ENCODE results near the gene SRPX2.

Gene SRPX2

GRCh38 chrX:100636321-100636991 is 7.5 kb upstream of the SRPX2 start, which contains the start of gene TSPAN6:
Gene TSPAN6 (minus strand): TSS chrX:100636806. CDS start chrX:100636694, 112 bp downstream.
- H3K4me1 ChIP-seq (ENCODE audit: control insufficient read depth, low read length) = no peaks in the 10 kb centered on the region
- no peaks in the 10 kb centered on the region for H3K9me2 ChIP-seq (replicated peaks; ENCODE audit: control insufficient read depth, low read length)
- no peak within 1 kb of the TSS for H3K4me2 ChIP-seq (ENCODE audit: low read length)
- TF ChIP-seq CTCF (IDR thresholded peaks at IDR 0.05; ENCODE audit: low read depth, low read length, poor library complexity, severe bottlenecking) (peak; percentile 33), EZH2phosphoT487 (IDR thresholded peaks at IDR 0.05; ENCODE audit: borderline replicate concordance, low read length) (no peak)
- H3K36me3 ChIP-seq (ENCODE audit: control insufficient read depth, low read length) = no peaks in the 10 kb centered on the region
- no peaks in the 10 kb centered on the region for H3K27me3 ChIP-seq (ENCODE audit: control insufficient read depth, low read length)
- H3F3A ChIP-seq (ENCODE audit: control insufficient read depth, insufficient read depth) = no peaks in the 10 kb centered on the region
- no peak within 1 kb of the TSS for H3K27ac ChIP-seq (ENCODE audit: low read depth, low read length)
- no peak within 1 kb of the TSS for H3K4me3 ChIP-seq (ENCODE audit: low read length)
- H3K9me3 ChIP-seq (ENCODE audit: control insufficient read depth, insufficient read depth, low read length) = no peaks in the 10 kb centered on the region
- no peaks in the 10 kb centered on the region for H3K79me2 ChIP-seq (ENCODE audit: control insufficient read depth, low read length)
- H4K20me1 ChIP-seq (ENCODE audit: control insufficient read depth, insufficient read depth, low read depth, low read length) = no peaks in the 10 kb centered on the region

- H3K79me2 ChIP-seq (ENCODE audit: control insufficient read depth, low read length) = no peaks in the 10 kb centered on the region
- H4K20me1 ChIP-seq (ENCODE audit: control insufficient read depth, insufficient read depth, low read depth, low read length) = no peaks in the 10 kb centered on the region
- no peak for TF ChIP-seq CTCF (IDR thresholded peaks at IDR 0.05; ENCODE audit: low read depth, low read length, poor library complexity, severe bottlenecking)
- no peak for TF ChIP-seq EZH2phosphoT487 (IDR thresholded peaks at IDR 0.05; ENCODE audit: borderline replicate concordance, low read length)
- no peaks in the 10 kb centered on the region for H3K4me1 ChIP-seq (ENCODE audit: control insufficient read depth, low read length)
- H3K4me2 ChIP-seq (ENCODE audit: low read length) = no peak overlapping the region
- no peaks in the 10 kb centered on the region for H3F3A ChIP-seq (ENCODE audit: control insufficient read depth, insufficient read depth)
- no peaks in the 10 kb centered on the region for H3K27me3 ChIP-seq (ENCODE audit: control insufficient read depth, low read length)
- H3K9me2 ChIP-seq (replicated peaks; ENCODE audit: control insufficient read depth, low read length) = no peaks in the 10 kb centered on the region
- H3K4me3 ChIP-seq (ENCODE audit: low read length) = no peak overlapping the region
- no peaks in the 10 kb centered on the region for H3K9me3 ChIP-seq (ENCODE audit: control insufficient read depth, insufficient read depth, low read length)
- H3K27ac ChIP-seq (ENCODE audit: low read depth, low read length) = no peak overlapping the region
- no peaks in the 10 kb centered on the region for H3K36me3 ChIP-seq (ENCODE audit: control insufficient read depth, low read length)
These were observed 1.7 kb upstream of the SRPX2 start for GRCh38 chrX:100642290-100642689.

- Histone ChIP-seq H4K20me1 (ENCODE audit: control insufficient read depth, insufficient read depth, low read depth, low read length) (no peaks in the 10 kb centered on the region), H3F3A (ENCODE audit: control insufficient read depth, insufficient read depth) (no peaks in the 10 kb centered on the region), H3K9me2 (replicated peaks; ENCODE audit: control insufficient read depth, low read length) (no peaks in the 10 kb centered on the region), H3K9me3 (ENCODE audit: control insufficient read depth, insufficient read depth, low read length) (no peaks in the 10 kb centered on the region), H3K27ac (ENCODE audit: low read depth, low read length) (no peak overlapping the region), H3K4me1 (ENCODE audit: control insufficient read depth, low read length) (no peaks in the 10 kb centered on the region), H3K27me3 (ENCODE audit: control insufficient read depth, low read length) (no peaks in the 10 kb centered on the region), H3K4me3 (ENCODE audit: low read length) (no peak overlapping the region), H3K36me3 (ENCODE audit: control insufficient read depth, low read length) (no peaks in the 10 kb centered on the region), H3K4me2 (ENCODE audit: low read length) (no peak overlapping the region), H3K79me2 (ENCODE audit: control insufficient read depth, low read length) (no peaks in the 10 kb centered on the region)
- TF ChIP-seq EZH2phosphoT487 (IDR thresholded peaks at IDR 0.05; ENCODE audit: borderline replicate concordance, low read length) (no peak), CTCF (IDR thresholded peaks at IDR 0.05; ENCODE audit: low read depth, low read length, poor library complexity, severe bottlenecking) (no peak)
These were observed 787 bp upstream of the SRPX2 start for GRCh38 chrX:100643212-100643611.

Data from DOHH2 (cell line).